Caco-2 (cell line): ENCODE results near the gene CCDC81. TPM values are rescaled to one million over a fixed set of nuclear protein-coding genes. Genes with fewer than 3 reads are reported as not detected.
A peak's percentile ranks its signal among the peaks of the same experiment; 100 is the strongest.

Experiments used
- BruUV-seq: library from RNA; stranded (reverse); fragments of 400-500 nt; replicated peaks from 2 replicates; lab custom pipeline; 2021; lab: Mats Ljungman, UMichigan
- CTCF ChIA-PET: fragments of 300-600 bp; sonication (Branson Sonifier 250); formaldehyde crosslinking; loops from one replicate; lab custom pipeline; 2022; ENCODE audit warnings: antibody characterized with exemption; lab: Charles Lee
- POLR2A ChIA-PET: fragments of 300-600 bp; sonication (Branson Sonifier 250); formaldehyde crosslinking; loops from one replicate; lab custom pipeline; 2022; ENCODE audit warnings: antibody characterized with exemption; lab: Charles Lee
- DNase-seq, 2 experiments: peaks; one replicate each; pipeline versions ENCODE4 v3.0.0 to v3.0.0-alpha.2; 2020 to 2022
- H3K27me3 ChIP-seq: replicated peaks from 2 replicates; pipeline ENCODE4 v1.6.0; 2011; ENCODE audit warnings: low read length; ENCODE audit not compliant: control insufficient read depth, insufficient read depth
- H3K36me3 ChIP-seq: 2 replicates; pipeline ENCODE4 v1.5.1; 2011; ENCODE audit warnings: low read length; ENCODE audit not compliant: control insufficient read depth, insufficient read depth
- H3K4me1 ChIP-seq: fragments of 250-450 bp; sonication (Bioruptor Pico); 2 replicates; pipeline ENCODE4 v1.5.1; 2020; ENCODE audit warnings: mild to moderate bottlenecking
- H3K4me3 ChIP-seq: 2 replicates; pipeline ENCODE4 v1.5.1; 2011; ENCODE audit warnings: low read depth, mild to moderate bottlenecking, control low read depth, low read length
- H3K9me3 ChIP-seq: fragments of 250-450 bp; sonication (Bioruptor Pico); 2 replicates; pipeline ENCODE4 v1.5.1; 2020; ENCODE audit warnings: mild to moderate bottlenecking, moderate library complexity
- H3K27ac Mint-ChIP-seq: one replicate; pipeline ENCODE4 v1.8.0; 2022; ENCODE audit warnings: mixed read lengths; ENCODE audit not compliant: unreplicated experiment
- H3K27me3 Mint-ChIP-seq: one replicate; pipeline ENCODE4 v1.8.0; 2022; ENCODE audit warnings: mixed read lengths; ENCODE audit not compliant: insufficient read depth, unreplicated experiment
- H3K36me3 Mint-ChIP-seq: one replicate; pipeline ENCODE4 v1.8.0; 2022; ENCODE audit warnings: mild to moderate bottlenecking, mixed read lengths; ENCODE audit not compliant: insufficient read depth, unreplicated experiment
- H3K4me1 Mint-ChIP-seq: one replicate; pipeline ENCODE4 v1.8.0; 2022; ENCODE audit warnings: low read depth, mixed read lengths; ENCODE audit not compliant: unreplicated experiment
- H3K4me3 Mint-ChIP-seq: one replicate; pipeline ENCODE4 v1.8.0; 2022; ENCODE audit warnings: mild to moderate bottlenecking, moderate library complexity, mixed read lengths; ENCODE audit not compliant: unreplicated experiment
- H3K9me3 Mint-ChIP-seq: one replicate; pipeline ENCODE4 v1.8.0; 2022; ENCODE audit warnings: mixed read lengths; ENCODE audit not compliant: unreplicated experiment
- intact Hi-C: fragments of 100-400 bp; cut with micrococcal nuclease; formaldehyde crosslinking; loops from one replicate; pipeline ENCODE4 v1.10.0; 2022; ENCODE audit not compliant: unreplicated experiment
- total RNA-seq: library from RNA; stranded (reverse); gene quantifications from 2 replicates; pipeline ENCODE4 v1.2.3, GENCODE V29; 2022
- TF ChIP-seq, protein P1 (sequence below), 2 experiments: fragments of 200-600 bp in 1 of 2; IDR thresholded peaks; 1 replicate in 1 of 2; 2 replicates in 1 of 2; pipeline versions ENCODE4 v1.5.1 to v1.8.0; 2011 to 2022; ENCODE audit warnings: antibody characterized with exemption in 1 of 2, control low read depth in 1 of 2, inconsistent platforms in 1 of 2, low read depth in 1 of 2, low read length in 1 of 2, mild to moderate bottlenecking in 1 of 2, moderate library complexity in 1 of 2; ENCODE audit not compliant: insufficient read depth in 1 of 2, severe bottlenecking in 1 of 2, unreplicated experiment in 1 of 2

Gene CCDC81
- total RNA-seq, 1 experiment from 2014 or later, result 1.3 TPM

DNA sequence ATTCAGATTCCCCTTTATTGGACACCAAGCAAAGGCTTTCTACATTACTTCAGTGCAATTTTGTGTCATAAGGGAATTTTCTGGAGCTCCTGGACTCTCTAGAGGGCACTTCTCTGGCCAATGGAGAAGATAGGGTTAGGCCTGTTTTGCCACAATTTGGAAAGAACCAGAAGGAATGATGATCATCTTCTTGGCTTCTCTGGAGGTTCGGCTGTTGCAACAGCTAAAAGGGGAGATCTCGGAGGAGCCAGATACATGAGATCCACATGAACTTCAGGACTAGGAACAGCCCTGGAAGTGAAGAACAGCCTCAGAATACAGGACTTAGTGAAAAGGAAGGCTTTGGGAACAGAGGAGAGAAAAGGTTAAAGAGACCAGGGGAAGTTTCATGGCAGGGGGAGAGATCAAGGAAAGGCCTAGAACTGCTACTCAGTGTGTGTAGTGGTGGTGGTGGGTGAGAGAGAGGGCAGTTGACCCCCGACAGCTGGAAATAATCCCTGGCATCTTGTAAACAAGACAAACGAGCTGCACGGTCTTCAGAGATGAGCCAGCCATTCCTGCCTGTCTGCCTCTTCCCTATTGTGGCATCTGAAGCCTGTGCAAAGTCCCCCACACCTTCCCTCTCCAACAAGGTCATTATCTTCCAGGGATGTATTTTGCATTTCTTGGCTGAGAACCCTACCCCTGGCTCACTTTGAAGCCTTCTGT lies 83.8 kb downstream of the CCDC81 start:
- Mint-ChIP-seq H3K9me3 (no peaks in the 10 kb centered on the region), H3K4me1 (peaks cover 47% of the 10 kb centered on the region), H3K4me3 (no peak overlapping the region), H3K27me3 (no peaks in the 10 kb centered on the region), H3K36me3 (no peaks in the 10 kb centered on the region), H3K27ac (peak overlapping the region; percentile 6)
- ChIA-PET POLR2A (interaction anchor here (0.6 kb wide), 1 partner anchor 60 kb away, joined by 3 read pairs; no protein-coding TSS in a partner anchor), CTCF (interaction anchor here (1.0 to 4.0 kb wide), 3 partner anchors 18 to 150 kb away, joined by 3 to 25 read pairs (median 5); no protein-coding TSS in a partner anchor)
- H3K9me3 ChIP-seq, result no peaks in the 10 kb centered on the region
- no TSS peak for BruUV-seq
- intact Hi-C loops, result no loop called here
- H3K4me3 ChIP-seq, result no peak overlapping the region
- TF ChIP-seq, protein P1, sequence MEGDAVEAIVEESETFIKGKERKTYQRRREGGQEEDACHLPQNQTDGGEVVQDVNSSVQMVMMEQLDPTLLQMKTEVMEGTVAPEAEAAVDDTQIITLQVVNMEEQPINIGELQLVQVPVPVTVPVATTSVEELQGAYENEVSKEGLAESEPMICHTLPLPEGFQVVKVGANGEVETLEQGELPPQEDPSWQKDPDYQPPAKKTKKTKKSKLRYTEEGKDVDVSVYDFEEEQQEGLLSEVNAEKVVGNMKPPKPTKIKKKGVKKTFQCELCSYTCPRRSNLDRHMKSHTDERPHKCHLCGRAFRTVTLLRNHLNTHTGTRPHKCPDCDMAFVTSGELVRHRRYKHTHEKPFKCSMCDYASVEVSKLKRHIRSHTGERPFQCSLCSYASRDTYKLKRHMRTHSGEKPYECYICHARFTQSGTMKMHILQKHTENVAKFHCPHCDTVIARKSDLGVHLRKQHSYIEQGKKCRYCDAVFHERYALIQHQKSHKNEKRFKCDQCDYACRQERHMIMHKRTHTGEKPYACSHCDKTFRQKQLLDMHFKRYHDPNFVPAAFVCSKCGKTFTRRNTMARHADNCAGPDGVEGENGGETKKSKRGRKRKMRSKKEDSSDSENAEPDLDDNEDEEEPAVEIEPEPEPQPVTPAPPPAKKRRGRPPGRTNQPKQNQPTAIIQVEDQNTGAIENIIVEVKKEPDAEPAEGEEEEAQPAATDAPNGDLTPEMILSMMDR (IDR thresholded peaks at IDR 0.05; ENCODE audit: insufficient read depth in 1 of 2, low read depth in 1 of 2, low read length in 1 of 2, severe bottlenecking in 1 of 2, unreplicated experiment in 1 of 2), result no peak
- DNase-seq, result no peak
- H3K36me3 ChIP-seq, result no peaks in the 10 kb centered on the region
- peaks cover 29% of the 10 kb centered on the region for H3K4me1 ChIP-seq
- H3K27me3 ChIP-seq, result no peaks in the 10 kb centered on the region

DNA sequence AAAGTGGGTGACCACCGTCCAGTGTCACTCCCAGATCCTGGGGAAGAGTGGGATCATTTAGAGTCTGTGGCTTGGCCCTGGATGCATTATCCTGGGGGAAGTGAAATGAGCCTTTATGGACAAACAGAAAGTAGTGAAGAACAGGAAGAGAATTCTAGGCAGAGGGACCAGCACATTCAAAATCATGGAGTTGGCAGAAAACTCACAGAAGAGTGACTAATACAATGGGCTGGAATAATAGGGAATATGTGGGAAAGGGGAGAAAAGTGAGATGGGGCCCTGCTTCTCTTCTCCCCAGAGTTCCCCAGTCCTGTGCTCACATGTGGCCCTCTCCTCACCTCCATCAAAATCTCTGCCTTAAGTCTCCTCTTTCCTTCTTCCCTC lies 84.3 kb downstream of the CCDC81 start:
- Mint-ChIP-seq H3K27me3 (no peaks in the 10 kb centered on the region), H3K4me3 (no peak overlapping the region), H3K4me1 (peaks cover 47% of the 10 kb centered on the region), H3K27ac (no peak overlapping the region), H3K9me3 (no peaks in the 10 kb centered on the region), H3K36me3 (no peaks in the 10 kb centered on the region)
- POLR2A ChIA-PET, result no interaction called here
- H3K27me3 ChIP-seq, result no peaks in the 10 kb centered on the region
- intact Hi-C loops, result no loop called here
- H3K4me1 ChIP-seq, result peaks cover 29% of the 10 kb centered on the region
- CTCF ChIA-PET, result no interaction called here
- no peak for DNase-seq
- H3K36me3 ChIP-seq, result no peaks in the 10 kb centered on the region
- no peak overlapping the region for H3K4me3 ChIP-seq
- H3K9me3 ChIP-seq, result no peaks in the 10 kb centered on the region
- no TSS peak for BruUV-seq
- TF ChIP-seq, protein P1 (IDR thresholded peaks at IDR 0.05; ENCODE audit: insufficient read depth in 1 of 2, low read depth in 1 of 2, low read length in 1 of 2, severe bottlenecking in 1 of 2, unreplicated experiment in 1 of 2), result no peak

DNA sequence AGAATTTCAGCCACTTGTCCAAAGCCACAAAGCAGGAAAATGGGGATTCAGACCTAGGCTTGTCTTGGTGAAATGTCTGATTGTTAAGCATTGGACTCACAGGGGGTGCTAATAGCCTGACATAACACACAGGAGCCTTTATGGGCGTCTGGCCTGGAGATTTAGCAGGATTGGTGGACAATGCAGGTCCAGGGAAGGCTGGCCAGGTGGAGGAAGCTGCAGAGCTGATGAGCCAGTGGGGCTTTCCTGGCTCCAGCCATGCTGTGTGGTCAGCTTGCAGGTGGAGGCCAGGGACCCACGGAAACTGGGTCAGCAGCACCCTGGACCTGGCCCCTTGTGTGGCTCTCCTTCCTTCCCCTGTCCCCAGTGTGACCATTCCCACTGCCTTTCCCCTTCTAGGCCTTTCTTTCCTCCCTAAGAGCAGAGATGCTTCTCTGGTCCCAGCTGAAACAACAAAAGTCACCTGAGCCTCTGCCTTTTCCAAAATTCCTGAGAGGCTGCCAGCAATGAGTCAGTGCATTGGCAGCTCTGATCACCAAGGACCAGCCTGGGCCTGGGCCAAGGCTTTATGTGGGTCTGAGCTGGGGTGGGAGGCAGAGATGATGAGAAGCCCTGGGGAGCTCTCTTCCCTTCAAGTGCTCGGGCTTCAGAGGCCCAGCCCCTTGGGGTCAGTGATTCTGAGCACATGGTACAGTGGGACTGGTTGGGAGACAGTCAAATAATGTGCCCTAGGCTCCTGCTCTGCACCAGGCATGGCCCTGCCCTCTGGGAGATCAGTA lies 85.2 kb downstream of the CCDC81 start:
- POLR2A ChIA-PET, result no interaction called here

More for the DNA sequence above, 85.2 kb downstream of the CCDC81 start:
- DNase-seq, result peak; percentile 44 to 61
- Mint-ChIP-seq H3K4me3 (no peak overlapping the region), H3K4me1 (peaks cover 47% of the 10 kb centered on the region), H3K27me3 (no peaks in the 10 kb centered on the region), H3K9me3 (no peaks in the 10 kb centered on the region), H3K36me3 (no peaks in the 10 kb centered on the region), H3K27ac (no peak overlapping the region)
- TF ChIP-seq, protein P1 (IDR thresholded peaks at IDR 0.05; ENCODE audit: insufficient read depth in 1 of 2, low read depth in 1 of 2, low read length in 1 of 2, severe bottlenecking in 1 of 2, unreplicated experiment in 1 of 2), result no peak
- peaks cover 29% of the 10 kb centered on the region for H3K4me1 ChIP-seq
- BruUV-seq, result no TSS peak
- no peaks in the 10 kb centered on the region for H3K9me3 ChIP-seq
- H3K27me3 ChIP-seq, result no peaks in the 10 kb centered on the region
- CTCF ChIA-PET, result interaction anchor here (1.6 kb wide), 1 partner anchor 112 kb away, joined by 8 read pairs; no protein-coding TSS in a partner anchor
- intact Hi-C loops, result loop anchor here (1.0 kb wide), 1 partner anchor 24 kb away; no protein-coding TSS in a partner anchor
- no peak overlapping the region for H3K4me3 ChIP-seq
- H3K36me3 ChIP-seq, result no peaks in the 10 kb centered on the region
